ENCODE results near the gene REXO5. TPM values are rescaled to one million over a fixed set of nuclear protein-coding genes. Genes with fewer than 3 reads are reported as not detected.

REXO5 gene
- total RNA-seq, 1 experiment from 2014 or later = 6.7 TPM

- Histone ChIP-seq H2BK12ac (ENCODE audit: insufficient read length, low read depth, low read length) (no peak overlapping the region), H2BK20ac (ENCODE audit: low read depth, low read length, poor library complexity, severe bottlenecking) (no peak overlapping the region), H3K23ac (ENCODE audit: insufficient read length, low read depth, low read length) (no peak overlapping the region), H3T11ph (ENCODE audit: low read length) (no peak overlapping the region), H3K18ac (ENCODE audit: insufficient read length, low read depth, low read length) (no peak overlapping the region), H3K9me3 (ENCODE audit: control insufficient read depth, low read depth, low read length) (no peaks in the 10 kb centered on the region), H3K4me1 (ENCODE audit: insufficient read depth, low read length) (peaks cover 3% of the 10 kb centered on the region; the same call in 1 of the 2 replicates), H3K23me2 (ENCODE audit: insufficient read length, low read depth, low read length, poor library complexity, severe bottlenecking) (no peaks in the 10 kb centered on the region), H3K79me1 (ENCODE audit: insufficient read depth, low read depth, low read length, poor library complexity, severe bottlenecking) (peaks cover 7% of the 10 kb centered on the region), H3K56ac (ENCODE audit: insufficient read length, low read depth, low read length) (no peak overlapping the region), H2BK15ac (ENCODE audit: low read depth, low read length) (no peak overlapping the region), H3K14ac (ENCODE audit: insufficient read depth, low read length) (no peak overlapping the region), H3K9ac (ENCODE audit: extremely low read depth, insufficient read length, low read length) (no peak overlapping the region), H3K4ac (ENCODE audit: low read depth, low read length) (no peak overlapping the region), H2BK5ac (ENCODE audit: insufficient read length, low read length) (no peak overlapping the region), H4K5ac (ENCODE audit: insufficient read length, low read depth, low read length) (no peak overlapping the region), H4K8ac (replicated peaks; ENCODE audit: insufficient read length, low read depth, low read length) (no peak overlapping the region), H3K27ac (ENCODE audit: insufficient read length, low read depth, low read length) (no peak overlapping the region), H2BK120ac (ENCODE audit: low read depth, low read length, poor library complexity, severe bottlenecking) (no peak overlapping the region), H2AK5ac (ENCODE audit: insufficient read length, low read length) (no peak overlapping the region), H2AFZ (ENCODE audit: low read length) (no peak overlapping the region), H3K79me2 (ENCODE audit: insufficient read depth, low read length) (peaks cover 6% of the 10 kb centered on the region; the same call in 1 of the 2 replicates), H3K27me3 (ENCODE audit: insufficient read depth, low read length) (no peaks in the 10 kb centered on the region), H4K91ac (ENCODE audit: insufficient read length, low read depth, low read length) (no peak overlapping the region), H4K20me1 (ENCODE audit: control insufficient read depth, insufficient read depth, insufficient read length) (no peaks in the 10 kb centered on the region), H3K4me2 (ENCODE audit: insufficient read depth, insufficient read length, low read length) (no peak overlapping the region)
- Mint-ChIP-seq H3K27me3 (ENCODE audit: low read depth) (no peaks in the 10 kb centered on the region), H3K27ac (no peak overlapping the region), H3K36me3 (ENCODE audit: insufficient read depth in 1 of 3, low read depth in 3 of 3) (peaks cover 0 to 5% (median 4%) of the 10 kb centered on the region in 3 experiments; a peak in 4 of 7 replicates), H3K9me3 (no peaks in the 10 kb centered on the region), H3K4me3 (no peak overlapping the region), H3K4me1 (peaks cover 28 to 34% of the 10 kb centered on the region in 2 experiments)
- TF ChIP-seq CTCF (conservative IDR thresholded peaks at IDR 0.05) = no peak
- no CpG with 5 or more reads among the region's 2 CpGs for WGBS (ENCODE audit: extremely low coverage, insufficient read length, low lambda C conversion rate)
- DNase-seq = no peak
Measured at GRCh38 chr16:20867585-20867984, 61.3 kb downstream of the REXO5 start.

Measured in H9 (cell line).